ELF-1 (cell line): ENCODE data around the gene CDK11B.
"Not testable (repeated sequence)": the region's sequence is repeated elsewhere in the genome, so short reads cannot be mapped to it uniquely, and the experiment has no call there.

Experiments used
- DNase-seq: peaks from one replicate; pipeline ENCODE4 v3.0.0-alpha.2; 2016; ENCODE audit warnings: low read depth, low spot score

Gene CDK11B

GRCh38 chr1:1662392-1662791 is 3.6 kb upstream of the CDK11B start:
- not testable (repeated sequence) for DNase-seq

- DNase-seq: not testable (repeated sequence)
Measured at GRCh38 chr1:1648265-1648664, 10.5 kb downstream of the CDK11B start.

- not testable (repeated sequence) for DNase-seq
Measured at GRCh38 chr1:1647567-1648241, 11.1 kb downstream of the CDK11B start.

- not testable (repeated sequence) for DNase-seq
Measured at GRCh38 chr1:1646326-1646725, 12.5 kb downstream of the CDK11B start.

GRCh38 chr1:1640711-1641461 is 17.9 kb downstream of the CDK11B start:
- not testable (repeated sequence) for DNase-seq

GRCh38 chr1:1640081-1640480 is 18.7 kb downstream of the CDK11B start:
- DNase-seq: not testable (repeated sequence)

GRCh38 chr1:1639368-1639767 is 19.4 kb downstream of the CDK11B start:
- not testable (repeated sequence) for DNase-seq

GRCh38 chr1:1638528-1638927 is 20.3 kb downstream of the CDK11B start:
- DNase-seq: not testable (repeated sequence)

- not testable (repeated sequence) for DNase-seq
Measured at GRCh38 chr1:1637479-1637875, 21.3 kb downstream of the CDK11B start.

GRCh38 chr1:1636621-1637478 is 22.0 kb downstream of the CDK11B start:
- not testable (repeated sequence) for DNase-seq

- not testable (repeated sequence) for DNase-seq
Measured at GRCh38 chr1:1634613-1635012, 24.2 kb downstream of the CDK11B start.

- DNase-seq: not testable (repeated sequence)
Measured at GRCh38 chr1:1633409-1633808, 25.4 kb downstream of the CDK11B start.

GRCh38 chr1:1631782-1632420 is 26.9 kb downstream of the CDK11B start, which contains the start of gene MMP23B:
TSS of gene MMP23B (plus strand) at chr1:1632173. CDS start at chr1:1632219, 46 bp downstream.
- peak; percentile 34 for DNase-seq

GRCh38 chr1:1630965-1631781 is 27.6 kb downstream of the CDK11B start:
- DNase-seq: no peak

GRCh38 chr1:1630191-1630964 is 28.4 kb downstream of the CDK11B start:
- peak; percentile 91 for DNase-seq

- no peak for DNase-seq
Measured at GRCh38 chr1:1629430-1630190, 29.2 kb downstream of the CDK11B start.

GRCh38 chr1:1628754-1629429 is 29.9 kb downstream of the CDK11B start:
- no peak for DNase-seq
